Measurements from ENCODE around the gene CUX1. TPM values are rescaled to one million over a fixed set of nuclear protein-coding genes. Genes with fewer than 3 reads are reported as not detected.

CUX1 gene
- total and polyA plus RNA-seq, 10 of the 15 experiments (the other 5 are each of a cell fraction or from before 2014, with no cell fraction given), result 6.1 to 48.6 (median 25.9) TPM

DNA sequence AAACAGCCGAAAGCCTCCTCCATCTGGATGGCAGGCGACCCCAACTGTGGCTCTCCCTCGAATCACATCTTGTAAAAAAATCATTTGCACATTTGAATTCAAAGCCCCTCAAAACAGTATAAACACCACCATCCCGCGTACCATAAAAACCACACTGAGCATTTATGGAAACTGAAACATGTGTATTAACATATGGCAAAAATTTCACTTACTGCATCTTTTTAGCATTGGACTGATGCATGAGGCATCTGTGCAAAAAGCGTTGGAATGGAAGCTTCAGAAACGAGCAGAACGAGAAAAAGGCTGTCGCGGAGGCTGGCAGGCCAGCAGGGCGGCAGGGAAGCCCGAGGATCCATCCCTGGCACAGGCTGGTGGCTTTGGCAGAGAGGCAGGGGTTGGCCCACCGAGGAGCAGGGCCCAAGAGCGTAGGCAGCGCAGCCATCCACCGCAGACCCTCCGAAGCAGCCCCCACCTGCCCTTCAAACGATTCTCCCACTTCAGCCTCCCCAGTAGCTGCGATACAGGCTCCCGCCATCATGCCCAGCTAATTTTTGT is 39.3 kb upstream of the CUX1 start:
- Histone ChIP-seq H3K27me3 (replicated peaks in 1 of 2; ENCODE audit: control insufficient read depth in 2 of 2, insufficient read depth in 2 of 2, low read length in 1 of 2) (peaks cover 2 to 4% of the 10 kb centered on the region in 2 experiments; a peak in 2 of 4 replicates), H3K4me1 (ENCODE audit: control insufficient read depth, insufficient read depth, low read length) (no peaks in the 10 kb centered on the region), H3K79me2 (ENCODE audit: control insufficient read depth, insufficient read depth, low read length) (no peaks in the 10 kb centered on the region), H4K20me1 (ENCODE audit: control insufficient read depth, insufficient read depth) (no peaks in the 10 kb centered on the region), H3K9ac (ENCODE audit: control insufficient read depth, insufficient read depth, low read length) (no peak overlapping the region), H3K9me3 (replicated peaks; ENCODE audit: control insufficient read depth, insufficient read depth, low read length) (no peaks in the 10 kb centered on the region), H3K4me3 (no peak overlapping the region), H2AFZ (ENCODE audit: control insufficient read depth, low read depth, low read length) (no peak overlapping the region), H3K27ac (ENCODE audit: control insufficient read depth, insufficient read depth) (no peak overlapping the region), H3K36me3 (ENCODE audit: control insufficient read depth in 2 of 2, insufficient read depth in 2 of 2, low read length in 1 of 2) (no peaks in the 10 kb centered on the region), H3K4me2 (ENCODE audit: control insufficient read depth, insufficient read depth) (no peak overlapping the region)
- no peak for TF ChIP-seq FOXK2 (IDR thresholded peaks at IDR 0.05)
- TF ChIP-seq, protein P1, sequence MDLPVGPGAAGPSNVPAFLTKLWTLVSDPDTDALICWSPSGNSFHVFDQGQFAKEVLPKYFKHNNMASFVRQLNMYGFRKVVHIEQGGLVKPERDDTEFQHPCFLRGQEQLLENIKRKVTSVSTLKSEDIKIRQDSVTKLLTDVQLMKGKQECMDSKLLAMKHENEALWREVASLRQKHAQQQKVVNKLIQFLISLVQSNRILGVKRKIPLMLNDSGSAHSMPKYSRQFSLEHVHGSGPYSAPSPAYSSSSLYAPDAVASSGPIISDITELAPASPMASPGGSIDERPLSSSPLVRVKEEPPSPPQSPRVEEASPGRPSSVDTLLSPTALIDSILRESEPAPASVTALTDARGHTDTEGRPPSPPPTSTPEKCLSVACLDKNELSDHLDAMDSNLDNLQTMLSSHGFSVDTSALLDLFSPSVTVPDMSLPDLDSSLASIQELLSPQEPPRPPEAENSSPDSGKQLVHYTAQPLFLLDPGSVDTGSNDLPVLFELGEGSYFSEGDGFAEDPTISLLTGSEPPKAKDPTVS (IDR thresholded peaks at IDR 0.05; ENCODE audit: low read depth, low read length), result no peak
- no peak for TF ChIP-seq ZNF24 (IDR thresholded peaks at IDR 0.05)
- TF ChIP-seq CTCF (IDR thresholded peaks at IDR 0.05 in 2 of 3, conservative IDR thresholded peaks at IDR 0.05 in 1 of 3; ENCODE audit: control insufficient read depth in 2 of 3, extremely low read depth in 1 of 3, insufficient read depth in 1 of 3, low read depth in 3 of 3, low read length in 3 of 3), result no peak
- TF ChIP-seq HCFC1 (IDR thresholded peaks at IDR 0.05; ENCODE audit: low read length), result no peak
- TF ChIP-seq NR2C1 (IDR thresholded peaks at IDR 0.05), result no peak
- TF ChIP-seq SUPT20H (IDR thresholded peaks at IDR 0.05; ENCODE audit: borderline replicate concordance, control insufficient read depth, low read depth, low read length), result no peak
- TF ChIP-seq, protein P2, sequence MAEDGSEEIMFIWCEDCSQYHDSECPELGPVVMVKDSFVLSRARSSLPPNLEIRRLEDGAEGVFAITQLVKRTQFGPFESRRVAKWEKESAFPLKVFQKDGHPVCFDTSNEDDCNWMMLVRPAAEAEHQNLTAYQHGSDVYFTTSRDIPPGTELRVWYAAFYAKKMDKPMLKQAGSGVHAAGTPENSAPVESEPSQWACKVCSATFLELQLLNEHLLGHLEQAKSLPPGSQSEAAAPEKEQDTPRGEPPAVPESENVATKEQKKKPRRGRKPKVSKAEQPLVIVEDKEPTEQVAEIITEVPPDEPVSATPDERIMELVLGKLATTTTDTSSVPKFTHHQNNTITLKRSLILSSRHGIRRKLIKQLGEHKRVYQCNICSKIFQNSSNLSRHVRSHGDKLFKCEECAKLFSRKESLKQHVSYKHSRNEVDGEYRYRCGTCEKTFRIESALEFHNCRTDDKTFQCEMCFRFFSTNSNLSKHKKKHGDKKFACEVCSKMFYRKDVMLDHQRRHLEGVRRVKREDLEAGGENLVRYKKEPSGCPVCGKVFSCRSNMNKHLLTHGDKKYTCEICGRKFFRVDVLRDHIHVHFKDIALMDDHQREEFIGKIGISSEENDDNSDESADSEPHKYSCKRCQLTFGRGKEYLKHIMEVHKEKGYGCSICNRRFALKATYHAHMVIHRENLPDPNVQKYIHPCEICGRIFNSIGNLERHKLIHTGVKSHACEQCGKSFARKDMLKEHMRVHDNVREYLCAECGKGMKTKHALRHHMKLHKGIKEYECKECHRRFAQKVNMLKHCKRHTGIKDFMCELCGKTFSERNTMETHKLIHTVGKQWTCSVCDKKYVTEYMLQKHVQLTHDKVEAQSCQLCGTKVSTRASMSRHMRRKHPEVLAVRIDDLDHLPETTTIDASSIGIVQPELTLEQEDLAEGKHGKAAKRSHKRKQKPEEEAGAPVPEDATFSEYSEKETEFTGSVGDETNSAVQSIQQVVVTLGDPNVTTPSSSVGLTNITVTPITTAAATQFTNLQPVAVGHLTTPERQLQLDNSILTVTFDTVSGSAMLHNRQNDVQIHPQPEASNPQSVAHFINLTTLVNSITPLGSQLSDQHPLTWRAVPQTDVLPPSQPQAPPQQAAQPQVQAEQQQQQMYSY (CRISPR knock-in tag; IDR thresholded peaks at IDR 0.05), result no peak
- TF ChIP-seq KAT2A (conservative IDR thresholded peaks at IDR 0.05; ENCODE audit: control insufficient read depth, low read depth, low read length), result no peak
- SMC1A ChIA-PET (ENCODE audit: uncharacterized antibody, unreplicated experiment), result no interaction called here
- intact Hi-C loops (cut with micrococcal nuclease; ENCODE audit: unreplicated experiment), result no loop called here
- CTCF ChIA-PET, result interaction anchor here (0.6 kb wide), 1 partner anchor 64 kb away, joined by 3 read pairs; no protein-coding TSS in a partner anchor
- no peak for ATAC-seq
- DNase-seq (ENCODE audit: low read depth, low spot score), result no peak
- RAD21 ChIA-PET (ENCODE audit: unreplicated experiment), result no interaction called here
- WGBS (ENCODE audit: insufficient coverage, insufficient replicate concordance, low lambda C conversion rate, missing lambda C conversion rate), result 50% methylated on average over 17 of the region's 20 CpGs
- POLR2A ChIA-PET, result no interaction called here
- in situ Hi-C loops (cut with MboI), result no loop called here
- FAIRE-seq, result no peak
- BruUV-seq (replicated peaks), result no TSS peak
